SHP77 (cell line): ENCODE results near the gene C15orf61.
A peak's percentile ranks its signal among the peaks of the same experiment; 100 is the strongest.

Experiments
- DNase-seq, 2 experiments: peaks; one replicate each; lab custom pipeline; 2025; lab: John Stamatoyannopoulos, UW

The C15orf61 gene

GRCh38 chr15:67512933-67513714 is 7.8 kb upstream of the C15orf61 start:
- DNase-seq: no peak

- no peak for DNase-seq
Measured at GRCh38 chr15:67515090-67515489, 5.8 kb upstream of the C15orf61 start.

GRCh38 chr15:67515557-67515956 is 5.4 kb upstream of the C15orf61 start:
- DNase-seq: no peak

DNA sequence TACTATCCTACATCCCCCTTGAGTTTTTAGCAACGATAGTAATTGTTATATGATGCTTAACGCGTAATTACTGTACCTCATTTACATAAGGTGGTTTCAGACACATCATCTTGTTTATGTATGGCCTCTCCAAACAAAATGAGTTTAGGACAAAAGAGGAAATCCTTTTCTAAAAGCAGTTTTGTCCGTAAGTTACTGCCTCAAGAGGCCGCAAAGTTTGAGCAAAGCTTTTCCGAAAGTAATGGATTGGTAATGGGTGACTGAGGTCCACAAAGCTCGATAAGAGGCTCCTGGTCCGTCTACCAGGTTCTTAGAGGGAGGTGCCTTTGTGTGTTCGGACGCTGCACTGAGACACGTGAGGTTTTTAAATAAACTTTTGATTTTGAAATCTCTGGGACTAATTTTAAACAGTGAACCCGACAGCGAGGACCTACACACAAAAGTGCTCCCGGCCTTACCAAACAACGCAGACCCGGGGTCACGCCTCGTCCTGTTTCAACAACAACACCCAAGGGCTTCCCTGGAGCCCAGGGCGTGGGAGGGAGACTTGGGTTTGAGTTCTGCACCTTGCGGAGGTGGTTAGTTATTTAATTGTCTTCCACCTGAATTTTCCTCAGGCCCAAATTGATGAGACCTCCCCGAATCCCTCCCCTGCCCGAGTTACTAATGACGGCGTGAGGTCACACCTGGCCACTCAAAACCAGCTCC is 456 bp upstream of the C15orf61 start:
- peak in 1 of 2 experiments; percentile 69 for DNase-seq

- no peak for DNase-seq
Measured at GRCh38 chr15:67521783-67522568, 1.0 kb downstream of the C15orf61 start.

GRCh38 chr15:67523330-67523729 is 2.4 kb downstream of the C15orf61 start:
- DNase-seq: no peak

GRCh38 chr15:67524235-67524634 is 3.3 kb downstream of the C15orf61 start:
- no peak for DNase-seq

DNA sequence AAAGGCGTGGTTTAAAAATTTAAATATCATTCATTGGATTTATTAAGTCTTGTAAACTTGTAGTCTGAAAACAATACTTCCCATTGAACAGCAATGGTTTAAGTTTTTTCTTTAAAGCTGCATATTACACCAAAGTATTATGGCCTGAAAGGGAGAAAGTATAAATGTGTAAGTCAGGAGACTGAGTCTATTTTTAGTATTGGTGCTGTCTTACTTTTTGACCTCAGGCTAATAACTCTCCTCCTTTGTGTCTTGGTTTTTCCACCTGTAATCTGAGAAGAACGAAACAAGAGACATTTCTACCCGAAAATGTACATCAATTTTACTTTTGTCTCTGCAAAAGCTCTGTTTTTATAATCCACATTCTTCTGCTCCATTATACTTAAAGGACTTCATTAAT is 7.6 kb downstream of the C15orf61 start:
- no peak for DNase-seq

- DNase-seq: no peak
Measured at GRCh38 chr15:67531379-67531914, 10.5 kb downstream of the C15orf61 start.

DNA sequence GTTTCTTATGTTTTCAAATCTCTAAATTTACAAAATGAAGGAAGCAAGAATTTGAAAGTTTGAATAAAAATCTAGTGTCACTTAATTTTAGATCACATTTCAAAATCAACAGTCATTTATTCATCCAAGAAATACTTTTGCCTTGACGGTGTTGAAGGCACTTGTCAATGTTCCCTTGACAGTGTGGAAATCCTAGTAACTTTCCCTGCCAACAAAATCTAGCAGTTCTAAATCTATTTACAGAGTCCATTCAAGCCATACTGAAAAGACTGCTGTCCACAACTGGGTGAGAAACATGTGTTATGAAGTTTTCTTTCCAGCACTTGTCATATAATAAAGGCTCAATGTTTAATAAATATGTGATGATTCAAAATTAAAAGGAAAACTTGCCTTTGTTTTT is 12.9 kb downstream of the C15orf61 start:
- DNase-seq: no peak

- DNase-seq: no peak
Measured at GRCh38 chr15:67534360-67534759, 13.4 kb downstream of the C15orf61 start.

DNA sequence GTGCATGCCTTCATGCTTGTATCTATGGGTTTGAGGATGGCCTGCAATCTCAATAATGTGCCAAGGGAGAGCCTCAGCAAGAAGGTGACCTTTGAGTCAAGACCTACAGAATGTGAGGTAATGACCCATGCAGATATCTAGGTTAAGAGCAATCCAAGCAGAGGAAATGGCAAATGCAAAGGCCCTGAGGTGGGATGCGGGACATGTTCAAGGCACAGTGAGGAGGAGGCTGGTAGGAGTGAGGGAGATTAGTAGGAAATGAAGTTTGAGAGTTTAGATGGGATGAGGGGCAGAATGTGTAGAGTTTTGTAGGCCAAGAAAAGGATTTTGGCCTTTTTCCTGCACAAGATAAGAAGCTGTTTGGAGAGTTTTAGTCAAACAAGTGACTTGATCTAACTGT is 16.8 kb downstream of the C15orf61 start:
- DNase-seq: no peak

DNA sequence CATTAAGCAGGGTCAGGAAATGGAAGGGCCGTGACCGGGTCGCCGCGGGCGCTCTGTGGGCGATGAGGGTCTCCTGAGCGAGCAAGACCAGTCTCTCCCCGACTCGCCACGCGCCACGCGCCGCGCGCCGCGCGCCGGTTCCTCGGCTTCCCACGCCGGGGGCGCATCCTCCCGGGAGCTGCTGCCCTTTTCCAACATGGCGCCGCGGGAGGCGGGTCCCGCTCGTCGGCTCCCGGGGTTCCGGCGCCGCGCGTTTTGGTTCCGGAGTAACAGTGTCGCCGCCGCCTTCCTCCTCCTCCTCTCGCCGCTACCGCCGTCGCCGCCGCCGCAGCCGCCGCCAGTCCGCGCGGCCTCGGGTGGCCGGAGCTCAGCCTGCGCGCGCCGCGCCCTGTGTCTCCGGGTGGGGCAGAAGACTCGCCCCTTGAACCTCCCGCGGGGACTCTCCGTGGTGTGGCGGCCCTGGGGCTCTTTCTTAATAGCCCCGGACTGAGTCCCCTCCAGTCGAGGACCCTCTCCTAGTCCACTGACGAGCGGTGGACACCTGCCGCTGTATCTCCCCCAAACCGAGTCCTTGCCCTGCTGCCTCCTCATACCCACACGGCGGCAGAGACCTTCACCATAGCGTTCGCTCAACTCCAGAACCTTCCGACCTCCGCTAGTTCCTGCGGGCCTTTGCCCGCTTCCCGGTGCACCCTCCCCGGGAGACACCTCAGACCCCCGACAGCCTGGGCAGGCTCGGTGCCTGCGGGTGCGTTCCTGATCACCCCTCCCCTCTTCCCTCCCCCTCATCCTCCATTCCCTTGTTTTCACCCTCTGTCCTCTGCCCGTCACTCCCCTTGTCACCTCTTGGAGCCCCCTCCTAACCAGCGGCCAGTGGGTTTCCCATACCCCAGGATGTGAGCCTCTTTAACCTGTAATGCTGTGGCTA is 21.8 kb downstream of the C15orf61 start, which contains the start of gene MAP2K5:
TSS of gene MAP2K5 (plus strand) at position 284 of the 928 bp plus-strand sequence. CDS start at position 917, 633 bp downstream.
- peak; percentile 46 to 69 for DNase-seq

GRCh38 chr15:67543348-67543718 is 22.4 kb downstream of the C15orf61 start:
- DNase-seq: no peak

DNA sequence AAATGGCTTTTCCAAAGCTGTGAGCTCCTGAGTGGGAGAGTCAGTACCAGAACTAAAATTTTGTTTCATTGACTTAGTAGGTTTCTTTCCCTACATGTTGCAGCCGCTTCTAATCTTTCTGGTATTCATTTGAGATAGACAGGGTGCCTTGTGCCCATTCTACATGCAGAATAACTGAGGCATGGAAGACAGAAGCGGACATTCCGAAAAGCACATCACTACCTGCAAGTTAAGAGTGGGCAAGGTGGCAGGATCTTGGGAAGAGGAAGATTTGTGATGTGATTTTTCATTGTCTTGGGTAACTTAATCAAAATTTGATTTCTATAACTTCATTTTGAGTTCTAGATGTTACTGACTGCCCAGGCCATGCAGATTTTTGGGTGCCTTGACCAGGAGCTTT is 23.5 kb downstream of the C15orf61 start:
- no peak for DNase-seq

DNA sequence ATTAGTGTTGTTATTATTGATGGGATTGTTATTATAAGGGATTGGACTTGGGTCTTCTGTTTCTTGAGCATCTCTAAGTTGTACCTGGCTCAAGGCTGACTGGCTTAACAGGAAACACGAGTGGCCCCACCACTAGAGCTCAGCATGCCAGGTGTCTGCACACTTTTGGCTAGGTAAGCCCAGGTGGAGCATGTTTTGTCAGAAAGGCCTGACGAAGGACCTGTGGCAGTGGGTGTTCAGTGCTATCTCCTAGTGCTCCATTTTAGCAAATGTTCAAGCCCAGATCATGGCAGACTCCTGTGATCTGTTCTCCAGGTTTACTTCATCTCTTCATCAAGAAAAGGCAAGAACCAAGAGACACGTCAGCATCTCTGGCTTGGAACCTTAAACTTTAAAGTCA is 24.9 kb downstream of the C15orf61 start:
- DNase-seq: no peak

GRCh38 chr15:67547064-67547463 is 26.1 kb downstream of the C15orf61 start:
- DNase-seq: no peak

DNA sequence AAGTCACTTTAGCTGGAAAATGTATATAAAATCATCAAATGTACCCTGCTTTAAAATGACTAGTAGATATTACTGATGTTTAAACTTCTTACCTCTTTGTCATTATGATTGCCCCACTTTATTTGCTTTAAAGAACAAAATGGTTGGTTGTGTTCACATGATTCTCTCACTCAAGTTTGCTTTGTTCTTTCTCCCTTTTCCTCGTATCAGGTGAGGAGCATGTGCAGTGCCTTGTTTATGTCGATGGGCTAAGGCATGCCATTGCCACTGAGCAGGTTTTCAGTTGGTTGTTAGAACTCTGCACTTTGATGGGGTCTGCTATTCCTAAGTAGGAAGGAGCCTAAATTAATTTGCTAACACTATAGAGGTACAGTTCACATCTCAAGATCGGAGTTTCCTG is 26.9 kb downstream of the C15orf61 start:
- no peak for DNase-seq

- no peak for DNase-seq
Measured at GRCh38 chr15:67548236-67548852, 27.4 kb downstream of the C15orf61 start.

DNA sequence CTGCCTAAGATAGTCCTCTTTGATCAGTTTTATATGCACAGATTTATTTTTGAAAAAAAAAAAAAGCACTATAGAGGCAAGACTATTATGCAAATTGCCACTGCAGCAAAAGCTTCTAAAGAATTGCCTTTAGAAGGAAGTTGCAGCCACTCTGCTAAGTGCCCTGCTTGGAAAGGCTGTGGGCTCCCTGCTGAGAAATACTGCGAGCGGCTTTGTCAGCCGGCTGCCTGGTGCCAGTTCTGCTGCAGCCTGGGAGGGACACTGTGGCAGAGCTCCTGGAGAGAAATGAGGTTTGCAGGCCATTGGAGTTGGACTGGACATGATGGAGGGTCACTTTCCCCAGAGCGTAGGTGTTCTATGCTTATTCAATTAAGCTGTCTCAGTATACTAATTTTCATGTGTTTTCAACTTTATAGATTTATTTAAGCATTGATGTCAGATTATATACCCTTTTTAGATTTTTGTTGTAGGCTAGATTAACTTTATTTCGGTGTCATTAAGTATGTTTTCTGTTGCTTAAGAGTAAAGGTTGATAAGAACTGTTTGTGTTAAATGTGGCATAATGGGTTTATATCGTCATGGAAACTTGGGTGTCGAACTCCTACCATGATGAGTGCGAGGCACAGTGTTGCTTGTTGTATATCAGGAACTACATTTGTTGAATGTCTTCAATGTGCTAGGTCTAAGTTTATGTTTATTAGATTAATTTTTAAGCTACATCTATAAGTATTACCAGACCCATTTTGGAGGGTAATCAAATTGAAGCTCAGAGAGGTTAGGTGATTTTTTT is 28.1 kb downstream of the C15orf61 start:
- no peak for DNase-seq
